ENCODE data around the gene SHB. TPM values are rescaled to one million over a fixed set of nuclear protein-coding genes. Genes with fewer than 3 reads are reported as not detected.

Gene SHB
- total and polyA plus RNA-seq, 8 donors, result 3.5 to 37.7 (median 8.5) TPM

DNA sequence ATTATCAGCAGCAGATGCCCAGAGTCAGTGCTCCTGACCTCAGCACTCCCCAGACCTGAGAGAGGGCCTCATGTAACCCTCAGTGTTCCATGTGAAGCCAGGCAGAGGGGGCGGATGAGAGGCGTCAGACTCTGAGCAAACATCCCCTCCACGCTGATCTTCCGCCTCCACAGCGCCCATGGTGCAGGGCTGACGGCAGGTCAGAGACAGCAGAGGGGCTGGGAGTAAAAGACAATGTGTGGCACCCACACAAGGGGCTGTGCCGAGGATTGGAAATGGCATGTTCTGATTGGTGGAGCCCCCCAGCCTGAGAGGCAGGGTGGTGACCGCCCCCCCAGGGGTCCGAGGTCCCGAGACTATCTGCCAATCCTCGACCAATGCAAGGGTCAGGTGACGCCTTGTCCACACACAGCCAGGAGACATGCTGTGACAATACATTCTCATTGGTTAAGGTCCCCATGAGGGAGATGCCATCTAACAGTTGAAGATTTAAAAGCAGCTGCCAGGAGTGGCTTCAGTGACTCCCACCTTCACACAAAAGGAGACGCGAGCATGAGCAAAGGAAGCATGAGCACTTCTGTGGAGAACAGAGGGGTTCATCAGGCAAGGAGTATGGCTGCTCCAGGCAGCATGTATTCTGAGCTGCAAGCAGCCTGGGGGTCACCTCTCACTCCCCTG, 145.8 kb downstream of the SHB start:
- TF ChIP-seq POLR2A (IDR thresholded peaks at IDR 0.05) (no peak), EP300 (IDR thresholded peaks at IDR 0.05) (no peak), POLR2AphosphoS5 (IDR thresholded peaks at IDR 0.05) (no peak)
- TF ChIP-seq, protein P1, sequence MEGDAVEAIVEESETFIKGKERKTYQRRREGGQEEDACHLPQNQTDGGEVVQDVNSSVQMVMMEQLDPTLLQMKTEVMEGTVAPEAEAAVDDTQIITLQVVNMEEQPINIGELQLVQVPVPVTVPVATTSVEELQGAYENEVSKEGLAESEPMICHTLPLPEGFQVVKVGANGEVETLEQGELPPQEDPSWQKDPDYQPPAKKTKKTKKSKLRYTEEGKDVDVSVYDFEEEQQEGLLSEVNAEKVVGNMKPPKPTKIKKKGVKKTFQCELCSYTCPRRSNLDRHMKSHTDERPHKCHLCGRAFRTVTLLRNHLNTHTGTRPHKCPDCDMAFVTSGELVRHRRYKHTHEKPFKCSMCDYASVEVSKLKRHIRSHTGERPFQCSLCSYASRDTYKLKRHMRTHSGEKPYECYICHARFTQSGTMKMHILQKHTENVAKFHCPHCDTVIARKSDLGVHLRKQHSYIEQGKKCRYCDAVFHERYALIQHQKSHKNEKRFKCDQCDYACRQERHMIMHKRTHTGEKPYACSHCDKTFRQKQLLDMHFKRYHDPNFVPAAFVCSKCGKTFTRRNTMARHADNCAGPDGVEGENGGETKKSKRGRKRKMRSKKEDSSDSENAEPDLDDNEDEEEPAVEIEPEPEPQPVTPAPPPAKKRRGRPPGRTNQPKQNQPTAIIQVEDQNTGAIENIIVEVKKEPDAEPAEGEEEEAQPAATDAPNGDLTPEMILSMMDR (IDR thresholded peaks at IDR 0.05), result no peak
- intact Hi-C loops (cut with DNase I; ENCODE audit: low total_unique reads), result loop anchor here (10.0 kb wide), 1 partner anchor 92 kb away; no protein-coding TSS in a partner anchor
- Histone ChIP-seq H3K36me3 (peaks cover 0 to 24% (median 19%) of the 10 kb centered on the region in 4 donors), H3K27me3 (no peaks in the 10 kb centered on the region), H3K27ac (no peak overlapping the region), H3K4me1 (peaks cover 7 to 36% (median 23%) of the 10 kb centered on the region in 4 donors), H3K4me3 (no peak overlapping the region), H3K9me3 (no peaks in the 10 kb centered on the region)
- WGBS, 5 donors, result 72 to 84% (median 81%) methylated on average over 10 to 14 of the region's 14 CpGs
- no peak for DNase-seq

DNA sequence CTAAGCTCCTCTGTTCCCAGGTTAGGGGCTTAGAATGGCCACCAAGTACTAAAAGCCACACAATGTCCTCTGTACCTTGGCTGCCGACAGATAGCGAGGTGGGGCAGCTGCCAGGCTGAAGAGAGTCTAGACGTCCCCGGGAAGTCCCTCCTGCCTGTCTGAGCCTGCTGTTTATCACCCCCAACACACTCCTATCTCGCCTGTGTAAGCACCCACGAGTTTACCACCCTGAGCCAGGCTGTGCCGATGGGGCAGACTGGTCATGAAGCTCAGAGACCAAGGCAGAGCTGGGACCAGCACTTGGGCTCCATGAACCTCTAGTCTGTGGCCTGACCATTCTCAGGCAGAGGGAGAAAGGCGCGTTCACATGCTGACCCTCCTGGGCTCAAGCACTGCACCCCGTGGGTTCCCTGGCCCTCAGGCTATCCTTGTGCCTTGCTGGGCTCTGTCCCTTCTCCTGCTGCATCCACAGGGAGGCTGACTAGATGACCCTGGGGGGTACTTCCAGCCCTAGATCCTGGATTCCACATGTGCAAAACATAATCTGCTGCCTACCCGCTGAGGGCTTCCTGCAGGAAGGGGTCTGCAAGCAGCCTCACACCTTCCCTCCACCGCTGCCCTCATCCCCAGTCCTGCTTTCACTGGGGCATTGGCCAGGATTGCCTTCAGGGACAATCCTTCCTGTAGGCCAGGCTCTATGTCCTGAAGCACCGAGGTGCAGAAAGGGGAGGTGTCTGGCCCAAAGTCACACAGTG, 146.5 kb downstream of the SHB start:
- intact Hi-C loops (cut with DNase I; ENCODE audit: low total_unique reads), result loop anchor here (10.0 kb wide), 1 partner anchor 92 kb away; no protein-coding TSS in a partner anchor
- Histone ChIP-seq H3K36me3 (peaks cover 0 to 31% (median 26%) of the 10 kb centered on the region in 4 donors), H3K4me3 (no peak overlapping the region), H3K27ac (no peak overlapping the region), H3K27me3 (no peaks in the 10 kb centered on the region), H3K9me3 (no peaks in the 10 kb centered on the region), H3K4me1 (peaks cover 7 to 30% (median 21%) of the 10 kb centered on the region in 4 donors)
- no peak for DNase-seq
- WGBS, 5 donors, result 39 to 65% (median 55%) methylated on average over 13 of the region's 13 CpGs
- TF ChIP-seq EP300 (IDR thresholded peaks at IDR 0.05) (no peak), POLR2A (IDR thresholded peaks at IDR 0.05) (no peak), POLR2AphosphoS5 (IDR thresholded peaks at IDR 0.05) (no peak)
- TF ChIP-seq, protein P1 (IDR thresholded peaks at IDR 0.05), result no peak

DNA sequence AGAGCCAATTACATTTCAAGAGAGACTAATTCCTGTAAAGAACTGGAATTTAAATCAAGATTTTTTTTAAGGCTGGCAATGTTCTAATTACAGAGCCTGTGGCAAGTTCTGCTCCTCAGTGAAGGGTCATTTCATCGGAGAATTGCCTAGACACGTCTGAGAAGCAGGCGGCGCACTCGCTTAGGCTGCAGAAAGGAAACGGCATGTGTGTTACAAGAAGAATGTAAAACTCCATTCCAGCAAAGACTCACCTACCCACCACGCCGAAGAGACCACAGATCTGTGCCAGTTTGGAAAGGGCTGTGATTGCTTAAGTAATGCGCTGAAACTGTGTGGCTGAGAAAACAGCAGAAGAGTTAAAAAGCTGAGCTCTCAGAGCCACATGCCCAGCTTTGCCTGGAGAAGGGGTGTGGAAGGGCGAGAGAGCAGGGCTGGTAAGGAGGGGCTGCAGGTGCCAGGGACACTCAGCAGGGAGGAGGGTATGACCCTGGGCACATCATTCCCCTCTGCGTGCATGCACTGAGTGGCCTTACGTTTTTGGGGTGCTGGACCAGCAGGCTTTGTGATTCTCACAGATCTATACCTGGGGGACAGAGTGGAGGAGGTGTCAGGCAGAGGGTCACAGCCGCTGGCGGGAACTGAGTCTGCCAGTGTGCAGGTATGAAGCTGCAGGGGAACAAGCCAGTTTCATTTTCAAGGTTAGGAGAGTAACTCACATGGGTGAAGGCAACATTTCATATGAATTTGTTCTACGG, 147.3 kb downstream of the SHB start:
- intact Hi-C loops (cut with DNase I; ENCODE audit: low total_unique reads), result loop anchor here (10.0 kb wide), 1 partner anchor 93 kb away; no protein-coding TSS in a partner anchor
- peaks cover 0 to 37% (median 34%) of the 10 kb centered on the region in 4 donors for H3K36me3 ChIP-seq
- no peak overlapping the region for H3K27ac ChIP-seq
- no peaks in the 10 kb centered on the region for H3K9me3 ChIP-seq
- peaks cover 7 to 30% (median 20%) of the 10 kb centered on the region in 4 donors for H3K4me1 ChIP-seq
- WGBS, 5 donors, result 69 to 88% (median 78%) methylated on average over 15 of the region's 15 CpGs
- TF ChIP-seq POLR2A (IDR thresholded peaks at IDR 0.05), result no peak
- TF ChIP-seq, protein P1 (IDR thresholded peaks at IDR 0.05), result no peak
- no peak for TF ChIP-seq POLR2AphosphoS5 (IDR thresholded peaks at IDR 0.05)
- no peak for TF ChIP-seq EP300 (IDR thresholded peaks at IDR 0.05)
- no peaks in the 10 kb centered on the region for H3K27me3 ChIP-seq
- no peak for DNase-seq
- H3K4me3 ChIP-seq, result no peak overlapping the region

DNA sequence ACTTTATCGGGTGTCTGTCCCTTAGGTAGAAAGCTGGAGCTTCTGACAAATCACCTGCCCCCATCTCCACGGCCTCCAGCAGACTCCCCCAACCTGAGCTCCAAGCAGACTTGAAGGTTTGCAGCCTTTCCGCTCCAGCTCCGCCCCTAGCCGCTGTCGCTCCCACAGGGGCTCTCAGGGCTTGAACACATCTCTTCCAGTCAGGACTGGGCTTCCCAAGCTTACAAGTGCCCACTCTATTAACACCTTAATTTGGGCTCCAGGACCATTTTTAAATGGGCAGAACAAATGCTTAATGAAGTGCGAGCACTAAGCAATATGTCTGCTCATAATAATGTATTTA, 147.9 kb downstream of the SHB start:
- Histone ChIP-seq H3K9me3 (no peaks in the 10 kb centered on the region), H3K27ac (no peak overlapping the region), H3K27me3 (no peaks in the 10 kb centered on the region), H3K4me1 (peaks cover 7 to 25% (median 17%) of the 10 kb centered on the region in 4 donors), H3K36me3 (peaks cover 0 to 43% (median 36%) of the 10 kb centered on the region in 4 donors), H3K4me3 (no peak overlapping the region)
- TF ChIP-seq POLR2AphosphoS5 (IDR thresholded peaks at IDR 0.05) (no peak), EP300 (IDR thresholded peaks at IDR 0.05) (no peak)
- 87 to 96% (median 92%) methylated on average over 7 of the region's 7 CpGs for WGBS, 5 donors
- DNase-seq, result no peak
- intact Hi-C loops (cut with DNase I; ENCODE audit: low total_unique reads), result loop anchor here (10.0 kb wide), 1 partner anchor 94 kb away; no protein-coding TSS in a partner anchor
